Hematopoietic multipotent progenitor cell (in vitro differentiated cells): ENCODE data around the gene RPS3A. TPM values are rescaled to one million over a fixed set of nuclear protein-coding genes. Genes with fewer than 3 reads are reported as not detected.
"Not testable (repeated sequence)": the region's sequence is repeated elsewhere in the genome, so short reads cannot be mapped to it uniquely, and the experiment has no call there.

Experiments
- DNase-seq, 3 donors: peaks; one replicate each; pipeline ENCODE4 v3.0.0-alpha.2; 2011 to 2015; ENCODE audit warnings: low read depth in 2 of 3, low spot score in 2 of 3
- small RNA-seq: library from RNA; depleted of rRNA; stranded (forward); fragments of <200 nt; gene quantifications from one replicate; pipeline ENCODE3, GENCODE V24; 2012
- total RNA-seq: library from RNA; depleted of rRNA; stranded (reverse); fragments of >200 nt; gene quantifications from one replicate; pipeline ENCODE4 v1.2.3, GENCODE V29; 2012

The RPS3A gene
- total RNA-seq, 1 donor = 2,547 TPM

GRCh38 chr4:151114338-151114737, 14.9 kb downstream of the RPS3A start:
- DNase-seq = no peak

DNA sequence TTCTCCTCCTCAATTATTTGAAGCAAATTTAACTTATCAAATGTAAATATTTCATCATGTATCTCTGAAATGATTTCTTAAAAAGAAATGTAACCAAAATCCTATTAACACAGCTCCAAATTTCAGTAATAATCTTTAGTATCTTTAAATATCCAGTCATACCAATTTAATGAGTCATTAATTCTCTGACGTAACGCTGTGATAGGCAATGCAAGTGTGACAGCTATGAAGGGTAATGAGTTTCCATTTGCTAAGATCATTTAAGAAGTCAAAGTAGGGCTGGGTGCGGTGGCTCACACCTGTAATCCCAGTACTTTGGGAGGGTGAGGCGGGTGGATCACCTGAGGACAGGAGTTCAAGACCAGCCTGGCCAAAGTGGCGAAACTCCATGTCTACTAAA, 15.6 kb downstream of the RPS3A start:
- no peak for DNase-seq

GRCh38 chr4:151117371-151117962, 18.0 kb downstream of the RPS3A start:
- peak in 2 of 3 donors; percentile 55 to 81 for DNase-seq

GRCh38 chr4:151129796-151130195, 30.4 kb downstream of the RPS3A start:
- DNase-seq = no peak

GRCh38 chr4:151133311-151133710, 33.9 kb downstream of the RPS3A start:
- no peak for DNase-seq

DNA sequence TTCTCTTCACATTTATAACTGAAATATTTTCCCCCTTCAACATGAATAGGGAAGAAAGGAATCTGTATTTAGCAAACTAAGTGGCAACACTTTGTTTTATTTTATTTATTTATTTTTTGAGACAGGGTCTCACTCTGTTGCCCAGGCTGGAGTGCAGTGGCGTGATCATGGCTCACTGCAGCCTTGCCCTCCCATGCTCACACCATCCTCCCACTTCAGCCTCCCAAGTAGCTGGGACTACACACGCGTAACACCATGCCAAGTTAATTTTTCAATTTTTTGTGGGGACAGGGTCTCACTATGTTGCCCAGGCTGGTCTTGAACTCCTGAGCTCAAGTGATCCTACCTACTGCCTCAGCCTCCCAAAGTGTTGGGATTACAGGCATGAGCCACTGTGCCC, 36.6 kb downstream of the RPS3A start:
- not testable (repeated sequence) for DNase-seq

DNA sequence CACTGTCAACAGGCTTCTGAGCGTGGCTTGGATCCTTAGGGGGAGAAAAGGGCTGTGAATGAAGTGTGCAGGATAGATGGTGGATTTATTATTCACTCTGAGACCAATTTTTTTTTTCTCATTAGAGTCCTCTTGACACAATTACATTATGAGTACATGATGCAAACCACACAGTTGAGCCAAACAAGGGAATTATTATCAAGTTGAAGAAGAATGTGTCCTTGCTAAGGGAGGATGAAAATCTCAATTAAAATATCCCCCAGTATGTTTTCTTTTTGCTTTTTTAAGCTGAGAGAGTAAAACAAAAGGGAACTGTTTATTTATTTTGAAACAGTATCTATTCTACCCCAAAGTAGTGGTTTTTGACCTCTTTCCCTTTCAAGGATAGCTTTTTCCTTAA, 40.4 kb downstream of the RPS3A start:
- no peak for DNase-seq

DNA sequence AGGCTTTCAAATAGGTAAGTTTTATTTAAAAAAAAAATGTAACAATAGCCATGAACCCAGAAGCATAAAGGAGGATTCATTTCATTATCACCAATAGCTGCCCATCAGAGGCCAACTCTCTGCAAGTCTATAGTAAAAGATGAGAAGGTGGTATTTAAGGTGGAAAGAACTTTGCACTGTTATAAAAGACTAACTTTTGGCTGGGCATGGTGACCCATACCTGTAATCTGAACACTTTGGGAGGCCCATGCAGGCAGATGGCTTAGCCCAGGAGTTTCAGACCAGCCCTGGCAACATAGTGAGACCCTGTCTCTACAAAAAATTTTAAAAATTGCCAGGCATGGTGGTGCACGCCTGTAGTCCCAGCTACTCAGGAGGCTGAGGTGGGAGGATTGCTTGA, 43.3 kb downstream of the RPS3A start:
- DNase-seq = no peak

- DNase-seq = no peak
Measured at GRCh38 chr4:151143162-151143561, 43.7 kb downstream of the RPS3A start.

DNA sequence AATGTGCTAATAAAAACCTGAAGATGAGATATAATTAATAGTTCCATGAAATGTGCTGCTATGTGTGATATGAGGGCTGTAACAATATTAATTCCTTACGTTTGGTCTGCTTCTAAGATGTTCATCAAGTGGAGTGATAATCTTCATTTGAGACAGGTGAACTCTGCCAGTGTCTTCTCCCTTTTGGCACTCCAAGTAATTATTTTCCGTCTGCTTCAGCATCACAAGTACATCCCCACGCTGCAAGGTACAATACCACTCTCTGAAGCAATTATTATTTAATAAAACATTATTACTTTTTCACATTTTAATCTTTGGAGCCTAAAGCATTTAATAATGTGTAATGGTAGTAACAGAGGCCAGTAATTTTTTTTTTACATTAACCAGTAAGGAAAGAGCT, 44.4 kb downstream of the RPS3A start:
- no peak for DNase-seq

DNA sequence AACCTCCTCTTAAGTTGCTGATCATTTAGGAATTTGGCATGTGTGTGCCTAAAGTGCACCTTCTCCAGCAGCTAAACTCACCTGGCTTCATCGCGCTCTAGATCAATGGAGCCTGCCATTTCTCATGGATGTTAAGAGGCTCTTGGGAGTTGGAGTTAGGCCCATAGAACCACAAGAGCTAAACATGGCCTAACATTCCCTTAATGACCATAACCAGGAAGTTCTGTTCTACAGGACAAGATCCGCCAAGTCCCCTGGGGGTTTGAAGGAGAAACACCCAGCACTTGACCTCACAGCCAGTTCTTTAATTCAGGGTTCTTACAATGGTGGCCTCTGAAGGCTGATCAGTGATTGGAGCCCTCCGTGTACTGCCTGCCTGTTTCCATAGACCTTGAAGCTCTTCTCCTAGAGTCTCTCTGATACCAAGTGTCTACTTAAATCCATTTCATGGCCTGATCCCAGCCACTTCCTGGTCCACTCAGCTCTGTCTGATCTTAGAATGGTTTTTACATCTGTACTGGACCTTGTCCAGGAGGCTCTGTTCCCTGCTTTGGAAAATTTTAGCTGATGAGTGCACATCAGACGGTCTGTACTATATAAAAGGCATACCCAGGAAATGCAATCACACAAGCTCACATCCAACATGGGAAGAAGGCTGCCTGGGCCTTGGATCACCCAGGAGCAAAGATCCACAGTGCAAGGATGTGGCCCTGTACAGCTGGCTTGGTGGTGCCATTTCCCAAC, 45.1 kb downstream of the RPS3A start:
- no peak for DNase-seq

DNA sequence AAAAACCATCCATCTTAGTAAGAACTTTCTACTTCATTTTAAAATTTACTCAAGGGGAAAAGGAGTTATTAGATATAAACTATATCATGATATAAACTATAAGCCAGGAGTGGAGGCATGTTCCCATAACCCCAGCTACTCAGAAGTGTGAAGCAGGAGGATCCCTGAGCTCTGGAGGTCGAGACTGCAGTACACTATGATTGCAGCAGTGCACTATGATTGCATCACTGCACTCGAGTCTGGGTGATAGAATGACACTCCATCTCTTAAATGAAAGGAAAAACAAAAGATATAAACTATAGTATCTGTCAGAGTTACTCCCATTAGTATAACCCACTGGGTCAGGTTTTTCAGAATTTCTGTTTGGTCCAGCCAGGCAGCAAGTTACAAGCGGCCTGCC, 47.6 kb downstream of the RPS3A start:
- no peak for DNase-seq

DNA sequence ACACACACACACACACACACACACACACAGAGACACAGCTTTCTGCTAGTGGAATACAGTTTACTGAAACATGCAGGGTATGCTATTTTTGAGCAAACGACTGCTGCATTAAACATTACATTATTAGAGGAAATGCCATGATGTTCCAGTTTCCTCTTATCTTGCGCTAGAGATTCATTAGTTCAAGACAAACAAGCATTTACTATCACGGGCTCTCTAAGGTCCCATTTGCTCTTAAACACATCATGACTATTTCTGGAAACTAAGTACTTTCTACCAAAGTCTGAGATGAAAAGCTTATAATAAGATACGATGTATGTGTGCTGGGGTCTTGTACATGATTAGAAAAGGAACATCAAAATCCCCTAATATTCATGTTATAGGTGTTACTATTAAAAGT, 48.8 kb downstream of the RPS3A start:
- DNase-seq = no peak

DNA sequence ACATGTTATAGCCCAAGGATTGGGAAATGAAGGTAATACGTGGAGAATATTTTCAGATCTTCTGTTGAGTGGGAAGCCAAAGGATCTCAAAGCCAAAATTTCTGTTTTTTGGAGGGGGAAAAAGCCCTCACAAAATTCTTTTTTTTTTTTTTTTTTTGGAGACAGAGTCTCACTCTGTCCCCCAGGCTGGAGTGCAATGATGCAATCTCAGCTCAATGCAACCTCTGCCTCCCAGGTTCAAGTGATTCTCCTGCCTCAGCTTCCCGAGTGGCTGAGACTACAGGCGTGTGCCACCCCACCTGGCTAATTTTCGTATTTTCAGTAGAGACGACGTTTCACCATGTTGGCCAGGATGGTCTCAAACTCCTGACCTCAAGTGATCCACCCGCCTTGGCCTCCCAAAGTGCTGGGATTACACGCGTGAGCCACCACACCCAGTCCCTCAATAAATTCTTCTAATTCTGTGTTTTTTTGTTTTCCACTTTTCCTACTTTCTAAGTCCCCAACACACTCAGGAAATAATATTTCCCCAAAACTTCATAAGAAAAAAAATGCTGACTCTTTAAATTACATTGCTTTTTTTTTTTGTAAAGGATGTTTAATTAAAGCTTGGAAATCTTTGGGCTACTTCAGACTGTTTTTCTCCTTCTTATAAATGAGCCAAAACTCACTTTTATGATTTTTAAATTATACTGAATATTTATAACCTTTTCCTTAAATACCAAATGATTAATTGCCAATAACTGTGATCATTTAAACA, 51.6 kb downstream of the RPS3A start:
- no peak for DNase-seq

GRCh38 chr4:151152028-151152427, 52.6 kb downstream of the RPS3A start:
- DNase-seq = peak in 1 of 3 donors; percentile 8

GRCh38 chr4:151153585-151153984, 54.2 kb downstream of the RPS3A start:
- DNase-seq = no peak

Small RNAs within 50 kb of the gene (small RNA-seq; reads per million reads assigned to genes)
- gene SNORD73A (not detected), gene SNORD73B (3.7 reads per million, percentile 83 among the genes with 10 or more reads in this experiment)

Other genes with a start within 250 kb of the RPS3A start
- gene LRBA, start 84.3 kb upstream of the RPS3A start, total RNA-seq = 219 TPM
- gene PRSS48, start 177.5 kb downstream of the RPS3A start, total RNA-seq = not detected
- gene SH3D19, start 226.0 kb downstream of the RPS3A start, total RNA-seq = not detected